Measurements from ENCODE around the gene DSCAML1.
"Not testable (repeated sequence)": the region's sequence is repeated elsewhere in the genome, so short reads cannot be mapped to it uniquely, and the experiment has no call there.

Gene DSCAML1

GRCh38 chr11:117822074-117823033 is 25.3 kb upstream of the DSCAML1 start:
- in situ Hi-C loops (cut with MboI; ENCODE audit: low sequenced_read_pairs): no loop called here

- in situ Hi-C loops (cut with MboI; ENCODE audit: low sequenced_read_pairs): no loop called here
Observed at GRCh38 chr11:117821431-117821830, 24.4 kb upstream of the DSCAML1 start.

- in situ Hi-C loops (cut with MboI; ENCODE audit: low sequenced_read_pairs): no loop called here
Observed at GRCh38 chr11:117820516-117820915, 23.5 kb upstream of the DSCAML1 start.

- in situ Hi-C loops (cut with MboI; ENCODE audit: low sequenced_read_pairs): no loop called here
Observed at GRCh38 chr11:117820071-117820470, 23.1 kb upstream of the DSCAML1 start.

- in situ Hi-C loops (cut with MboI; ENCODE audit: low sequenced_read_pairs): no loop called here
Observed at GRCh38 chr11:117819096-117820040, 22.4 kb upstream of the DSCAML1 start.

GRCh38 chr11:117818041-117818873 is 21.2 kb upstream of the DSCAML1 start:
- in situ Hi-C loops (cut with MboI; ENCODE audit: low sequenced_read_pairs): no loop called here

GRCh38 chr11:117817368-117818040 is 20.5 kb upstream of the DSCAML1 start:
- in situ Hi-C loops (cut with MboI; ENCODE audit: low sequenced_read_pairs): no loop called here

GRCh38 chr11:117816846-117817367 is 19.9 kb upstream of the DSCAML1 start:
- in situ Hi-C loops (cut with MboI; ENCODE audit: low sequenced_read_pairs): no loop called here

GRCh38 chr11:117816151-117816741 is 19.2 kb upstream of the DSCAML1 start:
- in situ Hi-C loops (cut with MboI; ENCODE audit: low sequenced_read_pairs): no loop called here

GRCh38 chr11:117815262-117815803 is 18.3 kb upstream of the DSCAML1 start:
- in situ Hi-C loops (cut with MboI; ENCODE audit: low sequenced_read_pairs): no loop called here

GRCh38 chr11:117814766-117815261 is 17.8 kb upstream of the DSCAML1 start:
- in situ Hi-C loops (cut with MboI; ENCODE audit: low sequenced_read_pairs): no loop called here

GRCh38 chr11:117814204-117814765 is 17.3 kb upstream of the DSCAML1 start:
- in situ Hi-C loops (cut with MboI; ENCODE audit: low sequenced_read_pairs): no loop called here

GRCh38 chr11:117810056-117810451 is 13.0 kb upstream of the DSCAML1 start:
- in situ Hi-C loops (cut with MboI; ENCODE audit: low sequenced_read_pairs): not testable (repeated sequence)

- in situ Hi-C loops (cut with MboI; ENCODE audit: low sequenced_read_pairs): no loop called here
Observed at GRCh38 chr11:117809236-117810055, 12.4 kb upstream of the DSCAML1 start.

- in situ Hi-C loops (cut with MboI; ENCODE audit: low sequenced_read_pairs): no loop called here
Observed at GRCh38 chr11:117808784-117809183, 11.8 kb upstream of the DSCAML1 start.

- in situ Hi-C loops (cut with MboI; ENCODE audit: low sequenced_read_pairs): no loop called here
Observed at GRCh38 chr11:117807482-117808327, 10.7 kb upstream of the DSCAML1 start.

- in situ Hi-C loops (cut with MboI; ENCODE audit: low sequenced_read_pairs): no loop called here
Observed at GRCh38 chr11:117806846-117807245, 9.8 kb upstream of the DSCAML1 start.
